Keratinocyte (primary cell): ENCODE data around the gene TIMM29.

ENCODE experiments used
- CTCF ChIP-seq, 3 experiments: IDR thresholded peaks in 1 of 3; conservative IDR thresholded peaks in 1 of 3; optimal IDR thresholded peaks in 1 of 3; 2 replicates in 2 of 3; 3 replicates in 1 of 3; pipeline versions ENCODE3 to v1.5.1; 2011; ENCODE audit warnings: low read length in 3 of 3, mild to moderate bottlenecking in 3 of 3, moderate library complexity in 2 of 3, control low read depth in 1 of 3, inconsistent platforms in 1 of 3; ENCODE audit not compliant: insufficient read depth in 2 of 3; ENCODE audit errors: extremely low read depth in 1 of 3
- EZH2 ChIP-seq: IDR thresholded peaks from one replicate; pipeline ENCODE4 v1.6.1; 2012; ENCODE audit warnings: inconsistent platforms, mild to moderate bottlenecking, low read length, moderate library complexity

- no peak for TF ChIP-seq EZH2
- no peak for TF ChIP-seq CTCF (optimal IDR thresholded peaks at IDR 0.05 in 1 of 3, IDR thresholded peaks at IDR 0.05 in 1 of 3, conservative IDR thresholded peaks at IDR 0.05 in 1 of 3; ENCODE audit: extremely low read depth in 1 of 3, insufficient read depth in 2 of 3, low read length in 3 of 3)
Measured at GRCh38 chr19:10896851-10897526, 31.6 kb upstream of the TIMM29 start.
